Epidermal melanocyte (primary cell): Measurements from ENCODE around the gene CYB561A3.

Experiments used
- DNase-seq: peaks from one replicate; pipeline ENCODE4 v3.0.0; 2011; ENCODE audit warnings: low spot score; ENCODE audit not compliant: insufficient read length

Gene CYB561A3

DNA sequence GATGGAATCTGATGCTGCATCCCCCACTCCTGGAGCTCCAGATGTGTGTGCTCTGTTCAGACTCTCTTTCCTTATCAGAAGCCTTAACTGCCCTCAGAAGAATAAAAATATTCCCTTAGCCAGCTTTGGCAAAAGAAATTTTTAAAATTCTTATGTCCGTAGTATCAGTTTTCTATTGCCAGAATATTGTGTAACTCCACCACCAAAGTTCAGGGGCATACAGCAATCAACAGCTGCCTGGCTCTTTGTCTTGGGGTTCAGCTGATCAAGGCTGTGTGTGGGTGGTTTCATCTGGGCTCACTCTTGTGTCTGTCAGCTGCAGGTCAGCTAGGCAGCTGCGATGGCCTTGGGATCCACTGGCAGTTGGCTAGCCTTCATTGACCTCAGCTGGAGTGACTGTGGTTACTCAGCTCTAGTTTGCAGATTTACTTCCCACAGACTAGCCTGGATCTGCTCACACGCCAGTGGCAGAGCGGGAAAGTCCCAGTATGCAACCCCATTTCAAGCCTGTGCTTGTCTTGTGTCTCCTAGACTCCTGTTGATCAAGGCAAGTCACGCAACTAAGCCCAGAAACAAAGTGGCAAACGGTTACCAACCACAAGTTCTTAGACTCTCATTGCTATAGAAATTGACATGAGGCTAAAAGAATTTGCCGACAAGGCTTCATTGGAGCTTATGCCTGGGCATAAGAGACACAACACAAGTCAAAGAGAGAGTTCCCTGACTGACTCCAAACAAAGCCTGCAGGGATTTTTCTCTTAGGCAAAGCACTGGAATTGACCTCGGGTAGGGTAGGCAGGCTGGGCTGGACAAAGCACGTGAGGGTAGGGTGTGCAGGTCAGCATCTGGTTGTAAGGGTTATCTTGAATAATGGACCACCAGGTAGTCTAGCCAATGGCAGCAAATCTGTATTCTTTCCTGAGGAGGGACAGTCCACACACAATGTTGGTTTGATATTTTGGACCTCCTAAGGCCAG, 8.0 kb upstream of the CYB561A3 start:
- no peak for DNase-seq

DNA sequence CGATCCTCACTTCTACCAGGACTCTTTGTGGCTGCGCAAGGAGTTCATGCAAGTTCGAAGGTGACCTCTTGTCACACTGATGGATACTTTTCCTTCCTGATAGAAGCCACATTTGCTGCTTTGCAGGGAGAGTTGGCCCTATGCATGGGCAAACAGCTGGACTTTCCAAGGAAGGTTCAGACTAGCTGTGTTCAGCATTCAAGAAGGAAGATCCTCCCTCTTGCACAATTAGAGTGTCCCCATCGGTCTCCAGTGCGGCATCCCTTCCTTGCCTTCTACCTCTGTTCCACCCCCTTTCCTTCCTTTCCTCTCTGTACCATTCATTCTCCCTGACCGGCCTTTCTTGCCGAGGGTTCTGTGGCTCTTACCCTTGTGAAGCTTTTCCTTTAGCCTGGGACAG, 7.0 kb upstream of the CYB561A3 start:
- no peak for DNase-seq

DNA sequence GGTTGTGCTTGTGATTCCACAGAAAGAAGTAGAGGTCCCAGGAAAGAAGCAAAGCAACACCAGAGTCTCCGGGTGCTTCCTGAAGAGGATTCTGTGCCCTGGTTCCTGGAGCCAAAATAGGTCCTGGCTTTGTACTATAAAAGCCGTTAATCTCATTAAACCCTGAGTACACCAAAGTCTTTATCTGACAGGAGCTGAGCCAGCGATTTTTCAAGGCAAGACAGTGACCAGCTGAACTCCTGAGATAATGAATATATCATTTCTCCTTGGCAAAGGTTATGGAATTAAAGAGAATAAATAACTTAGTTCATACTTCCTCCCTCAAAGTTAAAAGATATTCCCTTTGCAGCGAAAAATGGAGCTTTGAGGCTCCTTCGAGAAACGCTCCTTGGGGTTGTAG, 5.7 kb upstream of the CYB561A3 start:
- DNase-seq: no peak

DNA sequence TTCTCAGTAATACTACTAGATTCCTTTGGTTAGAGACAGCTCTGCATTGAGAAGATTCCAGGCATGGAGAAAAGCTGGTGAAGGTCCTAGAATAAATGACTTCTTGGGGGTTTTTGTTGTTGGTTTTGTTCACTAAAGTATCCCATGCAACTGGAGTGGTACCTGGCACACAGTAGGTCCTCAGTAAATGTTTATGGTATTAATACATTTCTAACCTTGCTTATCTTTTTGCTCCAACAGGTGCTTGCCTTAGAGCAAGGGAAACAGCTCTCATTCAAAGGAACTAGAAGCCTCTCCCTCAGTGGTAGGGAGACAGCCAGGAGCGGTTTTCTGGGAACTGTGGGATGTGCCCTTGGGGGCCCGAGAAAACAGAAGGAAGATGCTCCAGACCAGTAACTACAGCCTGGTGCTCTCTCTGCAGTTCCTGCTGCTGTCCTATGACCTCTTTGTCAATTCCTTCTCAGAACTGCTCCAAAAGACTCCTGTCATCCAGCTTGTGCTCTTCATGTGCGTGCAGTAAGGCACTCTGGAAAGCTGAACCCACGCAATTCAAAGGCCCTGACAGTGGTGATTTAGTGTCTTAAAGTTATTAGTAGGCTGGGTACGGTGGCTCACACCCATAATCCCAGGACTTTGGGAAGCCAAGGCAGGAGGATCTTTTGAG, 2.5 kb upstream of the CYB561A3 start:
- no peak for DNase-seq

DNA sequence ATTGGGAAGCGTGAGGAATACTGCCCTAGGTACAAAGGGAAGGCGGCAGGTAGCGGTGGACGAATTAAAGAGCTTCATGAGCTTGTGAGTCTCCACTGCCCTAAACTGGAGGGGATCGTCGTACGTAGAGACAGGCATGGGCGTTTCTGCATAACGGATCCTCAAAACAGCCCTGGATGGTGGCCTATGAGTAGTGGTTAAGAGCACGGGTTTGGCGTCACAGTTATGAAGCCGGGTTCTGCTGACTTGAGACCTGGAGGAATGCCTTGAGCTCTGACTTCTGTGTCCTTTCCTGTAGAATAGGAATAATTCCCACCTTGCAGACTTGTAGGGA, 827 bp upstream of the CYB561A3 start:
- DNase-seq: no peak

DNA sequence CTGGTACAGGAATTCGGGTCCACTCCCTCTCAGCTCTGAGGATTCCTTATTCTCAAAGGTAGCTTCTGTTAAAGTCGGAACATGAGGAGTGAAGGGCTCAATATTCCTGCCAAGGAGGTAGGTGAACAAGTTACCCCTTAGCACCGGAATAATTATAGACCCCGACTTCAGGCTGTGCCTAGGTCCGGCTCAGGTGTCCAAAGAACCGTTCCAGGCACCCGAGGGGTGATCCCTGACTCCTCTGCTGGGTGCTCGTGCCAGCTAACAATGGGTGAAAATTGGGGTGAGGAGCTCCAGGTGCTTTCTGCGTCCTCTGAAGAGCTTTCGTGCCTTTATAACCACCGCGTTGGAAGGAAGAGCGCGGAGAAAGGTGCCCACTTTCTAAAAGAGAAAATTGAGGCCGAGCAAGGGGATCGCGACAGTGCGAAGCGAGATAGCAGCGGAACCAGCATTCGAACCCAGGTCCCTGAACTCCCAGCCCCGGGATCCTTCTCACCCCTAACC, 393 bp downstream of the CYB561A3 start:
- DNase-seq: no peak

DNA sequence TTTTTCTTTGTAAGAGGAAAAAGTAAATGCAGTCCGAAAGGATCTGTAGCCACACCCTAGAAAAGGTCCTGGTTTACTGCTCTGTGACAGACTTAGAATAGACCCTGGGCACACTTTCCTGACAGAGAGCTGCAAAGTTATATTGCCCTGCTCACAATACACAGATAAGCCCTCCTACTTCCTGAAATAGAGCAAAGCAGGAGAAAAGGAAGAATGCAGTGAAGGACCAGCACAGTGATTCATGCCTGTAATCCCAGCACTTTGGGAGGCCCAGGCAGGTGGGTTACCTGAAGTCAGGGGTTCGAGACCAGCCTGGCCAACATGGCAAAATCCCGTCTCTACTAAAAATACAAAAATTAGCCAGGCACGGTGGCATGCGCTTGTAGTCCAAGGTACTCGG, 2.2 kb downstream of the CYB561A3 start:
- no peak for DNase-seq

DNA sequence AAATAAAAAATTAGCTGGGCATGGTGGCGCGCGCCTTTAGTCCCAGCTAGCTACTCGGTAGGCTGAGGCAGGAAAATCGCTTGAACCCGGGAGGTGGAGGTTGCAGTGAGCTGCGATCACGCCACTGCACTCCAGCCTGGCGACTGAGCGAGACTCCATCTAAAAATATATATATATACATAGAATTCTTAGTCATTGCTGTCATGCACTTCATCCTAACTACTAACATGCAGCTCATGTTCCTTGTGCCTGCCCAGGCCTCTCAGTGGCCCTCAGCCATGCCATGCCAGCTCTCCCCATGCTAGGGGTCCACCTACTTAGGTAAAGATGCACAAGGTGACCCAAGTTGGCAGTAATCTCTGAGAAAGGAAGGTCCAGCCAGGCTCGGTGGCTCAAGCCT, 3.1 kb downstream of the CYB561A3 start:
- no peak for DNase-seq

DNA sequence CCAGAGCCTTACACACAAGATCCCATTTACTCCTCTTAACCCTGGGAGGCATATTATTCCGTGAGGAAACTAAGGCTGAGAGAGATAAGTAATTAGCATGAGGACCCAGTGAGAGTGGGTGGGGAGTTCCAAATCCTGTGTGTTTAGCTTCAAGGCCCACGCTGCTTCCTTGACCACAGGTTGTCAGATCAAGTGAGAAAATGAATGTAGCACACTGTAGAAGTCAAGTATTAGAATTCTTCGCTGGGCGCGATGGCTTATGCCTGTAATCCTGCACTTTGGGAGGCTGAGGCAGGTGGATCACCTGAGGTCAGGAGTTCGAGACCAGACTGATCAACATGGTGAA, 3.8 kb downstream of the CYB561A3 start:
- DNase-seq: no peak

DNA sequence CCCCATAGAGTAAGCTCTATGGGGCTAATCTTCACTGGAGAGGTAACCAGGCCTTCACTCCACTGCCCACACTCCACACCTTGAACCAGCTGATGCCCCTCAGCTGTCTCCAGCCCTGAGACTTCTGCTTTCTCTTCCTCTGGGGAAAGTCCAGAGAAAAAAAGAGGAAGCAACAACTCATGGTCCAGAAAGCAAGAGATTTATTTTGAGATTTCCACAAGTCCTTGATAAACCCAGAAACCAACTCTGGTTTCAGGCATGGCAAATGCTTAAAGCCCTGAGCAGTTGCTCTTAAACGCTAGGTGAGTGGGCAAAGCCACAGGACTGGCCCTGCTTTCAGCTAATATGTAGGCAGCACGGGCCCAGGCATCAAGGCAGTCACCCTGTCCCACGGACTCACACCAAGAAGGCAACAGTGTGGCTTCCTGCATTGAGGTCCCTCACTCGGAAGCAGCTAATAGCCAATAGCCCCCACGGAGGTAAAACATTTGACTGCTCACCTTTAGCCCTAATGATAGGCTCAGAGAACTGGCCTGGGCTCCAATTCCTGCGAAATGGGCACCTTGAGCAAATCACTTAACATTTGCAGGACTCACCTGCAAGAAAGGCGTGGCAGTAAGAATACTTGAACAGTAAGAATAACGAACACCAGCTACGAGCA, 4.3 kb downstream of the CYB561A3 start:
- DNase-seq: no peak

DNA sequence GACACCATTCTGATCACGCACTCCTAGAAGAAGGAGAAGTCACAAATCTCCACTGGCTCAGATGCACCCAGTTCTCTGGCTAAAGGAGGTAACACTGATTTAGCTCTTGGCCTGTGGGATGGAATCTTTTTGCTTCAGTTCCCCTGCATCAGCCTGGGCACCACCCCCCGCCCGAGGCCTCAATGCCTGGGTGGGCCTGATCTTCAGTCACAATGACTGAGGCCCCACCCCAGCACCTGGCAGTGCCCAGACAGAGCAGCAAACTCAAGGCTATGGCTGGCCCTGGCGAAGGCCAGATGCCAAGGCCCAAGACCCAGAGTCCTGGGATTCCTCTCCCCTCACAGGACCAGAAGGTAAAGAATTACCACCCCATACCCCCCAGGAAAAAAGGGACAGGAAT, 5.0 kb downstream of the CYB561A3 start:
- no peak for DNase-seq

DNA sequence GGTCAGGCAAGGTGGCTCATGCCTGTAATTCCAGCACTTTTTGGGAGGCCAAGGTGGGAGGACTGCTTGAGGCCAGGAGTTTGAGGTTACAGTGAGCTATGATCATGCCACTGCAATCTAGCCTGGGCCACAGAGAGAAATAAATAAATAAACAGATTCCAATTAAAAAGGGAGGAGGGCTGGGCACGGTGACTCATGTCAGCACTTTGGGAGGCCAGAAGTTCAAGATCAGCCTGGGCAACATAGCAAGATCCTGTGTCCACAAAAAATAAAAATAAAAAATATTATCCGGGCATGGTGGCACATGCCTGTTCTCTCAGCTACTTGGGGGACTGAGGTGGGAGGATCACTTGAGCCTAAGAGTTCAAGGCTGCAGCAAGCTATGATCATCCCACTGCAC, 7.5 kb downstream of the CYB561A3 start:
- no peak for DNase-seq

DNA sequence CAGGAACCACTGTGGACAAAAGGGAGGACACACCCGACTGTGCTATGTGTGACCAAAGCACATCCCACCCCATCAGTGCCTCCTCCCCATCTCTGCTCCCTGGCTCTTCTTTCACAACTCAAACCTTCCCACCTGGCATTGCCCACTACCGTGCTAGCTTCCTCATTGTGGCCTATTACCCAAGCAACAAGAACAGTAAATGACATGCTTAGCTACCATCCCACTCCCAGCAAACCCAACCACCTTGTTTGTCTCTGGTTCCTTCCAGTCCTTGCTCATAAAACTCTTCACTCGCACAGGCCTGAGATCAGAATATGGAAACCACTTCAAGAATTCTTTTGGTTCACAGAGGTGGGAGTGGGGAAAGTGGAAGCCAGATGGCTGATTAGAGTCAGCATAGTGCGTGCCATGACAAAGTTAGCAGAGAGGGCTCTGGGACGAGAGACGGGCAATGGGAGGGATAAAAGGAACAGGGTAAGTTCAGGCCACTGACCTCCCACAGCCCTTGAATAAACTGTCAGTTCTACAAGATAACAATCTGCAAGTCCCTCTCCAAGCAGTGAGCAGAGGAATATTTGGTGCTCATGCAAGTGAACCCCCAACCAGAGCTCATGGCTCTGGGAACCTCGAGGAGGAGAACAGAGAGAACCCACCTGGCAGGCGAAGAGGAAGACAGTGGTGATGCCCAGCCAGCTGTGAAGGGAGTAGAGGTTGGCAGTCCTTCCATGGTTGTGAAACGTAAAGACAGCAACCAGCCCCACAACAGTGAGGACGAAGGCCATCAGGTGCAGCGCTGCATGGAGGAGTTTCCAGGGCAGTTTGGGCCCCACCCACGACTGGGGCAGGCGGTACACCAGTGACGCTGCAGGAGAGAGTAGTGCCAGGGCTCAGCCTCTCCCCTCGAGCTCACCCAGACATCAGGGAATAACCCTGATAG, 8.3 kb downstream of the CYB561A3 start:
- DNase-seq: no peak

DNA sequence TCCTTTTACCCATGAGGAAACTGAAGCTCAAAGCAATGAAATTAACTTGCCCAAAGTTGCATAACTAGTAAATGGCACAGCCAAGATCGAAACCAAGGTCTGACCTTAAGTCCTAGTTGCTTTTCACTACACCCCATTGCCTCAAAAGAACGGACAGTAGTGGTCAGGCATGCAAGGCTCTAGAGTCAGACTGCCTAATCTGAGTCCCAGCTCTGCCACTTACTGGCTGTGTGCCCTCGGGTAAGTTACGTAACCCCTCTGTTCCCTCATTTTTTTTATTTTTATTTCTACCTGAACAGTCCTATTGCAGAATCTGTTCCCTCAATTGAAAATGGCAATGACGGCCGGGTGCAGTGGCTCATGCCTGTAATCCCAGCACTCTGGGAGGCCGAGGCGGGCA, 9.6 kb downstream of the CYB561A3 start:
- no peak for DNase-seq

DNA sequence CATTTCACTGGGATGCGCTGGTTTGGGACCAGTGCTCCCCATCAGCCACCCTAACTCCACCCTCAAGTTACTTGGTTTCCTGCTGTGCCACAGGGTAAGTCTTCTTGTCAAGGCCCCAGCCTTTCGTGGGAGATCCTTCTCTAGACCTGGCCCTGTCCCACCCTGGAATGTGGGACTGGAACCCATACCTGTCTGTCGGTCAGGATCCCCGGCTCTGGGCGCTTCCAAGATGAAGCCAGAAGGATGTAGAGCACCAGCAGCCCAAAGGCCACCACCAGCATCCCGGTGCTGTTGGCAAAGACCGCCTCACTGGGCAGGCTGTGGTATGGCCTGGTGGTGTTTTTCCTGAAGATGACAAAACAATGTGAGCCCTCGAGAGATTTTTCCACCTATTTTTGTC, 10.9 kb downstream of the CYB561A3 start:
- no peak for DNase-seq

DNA sequence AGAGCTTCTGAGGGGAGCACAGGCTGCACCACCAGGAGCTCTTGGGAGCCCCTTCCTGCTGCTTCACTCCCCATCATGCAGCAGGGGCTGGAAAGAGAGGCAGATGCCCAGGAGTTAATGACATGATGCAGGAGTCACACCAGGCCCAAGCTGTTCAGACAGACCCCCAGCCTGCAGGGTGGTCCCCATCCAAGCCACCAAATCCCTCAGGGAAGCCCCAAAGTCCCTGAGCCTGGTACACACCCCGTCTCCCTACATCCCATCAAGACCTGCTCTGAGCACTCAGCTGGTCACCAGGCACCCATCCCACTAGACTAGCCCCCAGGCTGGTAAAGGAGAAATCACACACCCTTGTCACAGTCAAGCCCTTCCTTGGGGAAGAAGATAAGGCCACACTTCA, 11.3 kb downstream of the CYB561A3 start:
- DNase-seq: no peak

DNA sequence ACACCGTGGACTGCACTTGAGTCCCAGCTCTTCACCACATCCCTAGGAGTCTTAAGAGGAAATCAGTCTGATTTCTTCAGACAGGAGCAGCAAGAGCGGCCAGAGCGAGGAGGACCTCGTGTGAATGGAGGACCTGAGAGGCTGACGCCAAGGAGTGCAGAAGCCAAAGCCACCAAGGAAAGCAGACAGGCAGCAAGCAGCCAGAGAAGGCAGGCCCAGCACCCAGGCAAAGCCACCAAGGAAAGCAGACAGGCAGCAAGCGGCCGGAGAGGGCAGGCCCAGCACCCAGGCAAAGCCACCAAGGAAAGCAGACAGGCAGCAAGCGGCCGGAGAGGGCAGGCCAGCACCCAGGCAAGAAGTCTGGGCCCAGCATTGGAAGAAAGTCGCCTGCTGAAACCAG, 11.8 kb downstream of the CYB561A3 start:
- no peak for DNase-seq

DNA sequence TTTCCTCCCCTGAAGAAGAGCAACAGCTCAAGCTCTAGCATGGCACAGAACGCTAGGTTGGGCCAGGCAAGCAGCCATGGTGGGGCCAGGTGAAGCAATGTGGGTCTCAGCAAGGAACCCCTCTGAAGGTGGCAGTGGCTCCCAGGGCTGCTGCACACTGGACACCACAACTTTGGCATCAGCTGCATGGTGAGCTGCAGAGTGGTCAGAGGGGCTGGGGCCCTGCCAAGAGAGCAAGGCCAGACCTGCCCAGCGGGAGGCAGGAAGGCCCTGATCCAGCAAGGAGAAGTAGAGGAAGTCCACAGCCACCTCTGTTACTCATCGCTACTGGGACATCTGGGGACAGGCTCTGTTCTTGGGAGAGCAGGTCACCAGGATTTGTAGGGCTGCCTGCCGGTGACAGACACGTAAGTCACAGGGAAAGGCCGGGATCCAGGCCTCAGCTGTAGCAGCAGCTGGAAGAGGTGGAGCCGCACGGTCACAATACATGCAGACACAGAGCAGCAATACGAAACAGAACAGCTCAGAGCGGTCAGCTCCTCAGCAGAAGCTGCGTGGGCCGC, 12.4 kb downstream of the CYB561A3 start:
- no peak for DNase-seq

DNA sequence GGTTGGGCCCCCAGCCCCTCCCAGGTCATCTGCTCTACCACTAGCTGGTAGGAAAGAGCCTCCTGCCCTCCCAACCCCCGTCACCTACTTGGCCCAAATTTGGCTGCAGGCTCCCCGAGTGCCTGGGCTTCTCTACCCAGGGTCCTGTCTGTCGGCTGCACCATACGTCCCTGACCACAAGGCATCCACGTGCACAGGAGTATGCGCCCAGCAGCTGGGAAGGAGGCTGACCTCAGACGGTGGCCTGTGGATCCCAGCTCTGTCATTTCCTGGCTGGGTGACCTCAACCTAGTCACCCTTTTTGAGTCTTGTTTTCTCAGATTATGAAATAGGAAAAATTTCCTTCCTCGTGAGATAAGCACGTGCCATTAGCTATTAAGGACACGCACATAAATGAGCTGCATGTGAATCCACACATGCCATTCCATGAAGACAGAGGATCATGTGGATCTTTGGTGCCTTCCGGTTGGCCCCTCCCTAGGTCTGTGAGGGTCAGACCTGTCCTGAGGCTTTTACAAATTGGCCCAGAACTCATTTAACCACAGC, 13.7 kb downstream of the CYB561A3 start:
- no peak for DNase-seq

DNA sequence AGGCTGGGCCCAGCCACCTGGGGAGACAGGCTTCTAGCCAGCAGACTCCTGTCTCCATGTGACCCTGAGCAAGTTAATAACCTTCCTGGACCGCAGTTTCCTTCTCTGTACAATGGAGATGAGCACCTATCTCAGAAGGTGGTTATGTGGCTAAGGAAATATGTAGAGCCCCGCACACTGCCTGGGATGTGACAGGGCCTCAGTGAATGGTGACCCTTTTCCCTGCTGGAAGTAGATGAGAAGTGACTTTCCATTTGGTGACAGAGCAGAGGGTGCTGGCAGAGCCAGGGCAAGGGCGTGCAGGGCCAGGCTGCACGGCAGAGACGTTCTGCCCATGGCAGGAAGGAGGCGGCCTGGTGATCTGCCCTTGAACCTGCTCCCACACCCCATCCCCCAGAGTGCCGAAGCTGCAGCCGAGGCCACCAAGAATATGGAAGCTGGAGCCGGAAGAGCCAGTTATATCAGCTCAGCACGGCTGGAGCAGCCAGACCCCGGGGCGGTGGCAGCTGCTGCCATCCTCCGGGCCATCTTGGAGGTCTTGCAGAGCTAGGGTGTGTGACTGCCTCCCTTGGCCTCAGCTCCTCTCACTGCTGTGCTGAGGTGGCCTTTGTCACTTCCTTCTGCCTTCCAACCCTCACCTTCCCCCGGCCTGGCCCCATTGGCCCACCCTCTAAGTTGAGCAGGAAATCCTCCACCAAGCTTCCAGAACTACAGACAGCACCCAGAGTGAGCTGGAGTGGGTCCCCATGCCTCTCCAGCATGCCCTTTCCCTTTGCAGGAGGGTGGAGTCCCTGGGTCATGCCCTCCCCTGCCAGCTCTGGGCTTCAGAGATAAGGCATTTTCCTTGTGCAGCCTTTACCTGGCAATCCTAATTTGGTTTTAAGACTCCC, 15.5 kb downstream of the CYB561A3 start:
- no peak for DNase-seq
